ENCODE data around the gene LRTM2. TPM values are rescaled to one million over a fixed set of nuclear protein-coding genes. Genes with fewer than 3 reads are reported as not detected.

Gene LRTM2
- total RNA-seq, 1 experiment from 2014 or later = 0.07 TPM

GRCh38 chr12:1808036-1808797 is 12.1 kb upstream of the LRTM2 start:
- TF ChIP-seq YY1 (IDR thresholded peaks at IDR 0.05; ENCODE audit: extremely low read depth, insufficient replicate concordance, low read depth, low read length) (no peak), CEBPB (IDR thresholded peaks at IDR 0.05; ENCODE audit: low read depth) (no peak), REST (IDR thresholded peaks at IDR 0.05; ENCODE audit: low read depth) (no peak), SRF (IDR thresholded peaks at IDR 0.05; ENCODE audit: low read depth) (no peak), ATF3 (IDR thresholded peaks at IDR 0.05) (no peak)
- Histone ChIP-seq H3K9ac (ENCODE audit: low read length) (no peak overlapping the region), H3K4me2 (ENCODE audit: low read length) (no peak overlapping the region), H3K9me3 (ENCODE audit: control insufficient read depth in 1 of 2, insufficient read depth in 1 of 2, low read depth in 1 of 2, low read length in 2 of 2) (no peaks in the 10 kb centered on the region), H3K9me2 (ENCODE audit: insufficient read depth) (no peaks in the 10 kb centered on the region), H3K4me3 (replicated peaks in 1 of 2; ENCODE audit: low read depth in 1 of 2, low read length in 2 of 2) (no peak overlapping the region), H3K27ac (ENCODE audit: low read depth, low read length) (no peak overlapping the region), H3K36me3 (ENCODE audit: control insufficient read depth in 1 of 2, insufficient read depth in 2 of 2, low read length in 2 of 2) (no peaks in the 10 kb centered on the region), H4K20me1 (ENCODE audit: insufficient read depth) (no peaks in the 10 kb centered on the region), H2AFZ (ENCODE audit: low read depth, low read length, poor library complexity, severe bottlenecking) (no peak overlapping the region), H3K4me1 (ENCODE audit: control insufficient read depth in 1 of 2, insufficient read depth in 2 of 2, low read length in 2 of 2) (peaks cover 4 to 9% of the 10 kb centered on the region in 2 experiments; a peak in 2 of 4 replicates), H3K27me3 (ENCODE audit: insufficient read depth, low read length) (no peaks in the 10 kb centered on the region), H3K79me2 (ENCODE audit: insufficient read depth, low read length) (no peaks in the 10 kb centered on the region)
- BruUV-seq (replicated peaks) = no TSS peak
- ATAC-seq = no peak
- ChIA-PET RAD21 (ENCODE audit: low non-redundant PET in 1 of 2, low total read pairs in 2 of 2, uncharacterized antibody in 2 of 2, unreplicated experiment in 2 of 2) (no interaction called here), POLR2A (no interaction called here), CTCF (no interaction called here)
- intact Hi-C loops (cut with micrococcal nuclease) = no loop called here
- DNase-seq (ENCODE audit: low read depth, low spot score) = no peak
